SK-N-SH (cell line): ENCODE data around the gene LHFPL6. TPM values are rescaled to one million over a fixed set of nuclear protein-coding genes. Genes with fewer than 3 reads are reported as not detected.

Experiments
- CTCF ChIA-PET: fragments of 300-600, 350-600 bp; formaldehyde crosslinking; extraction: SDS; loops from one replicate; lab custom pipeline; 2021; lab: Yijun Ruan, JAX
- POLR2A ChIA-PET: fragments of 350-600 bp; sonication (Branson Sonifier 250); formaldehyde crosslinking; extraction: SDS; loops from one replicate; lab custom pipeline; 2020; ENCODE audit warnings: antibody characterized with exemption, inconsistent platforms; lab: Yijun Ruan, JAX
- DNase-seq: peaks from one replicate; pipeline ENCODE4 v3.0.0; 2012
- H2AFZ ChIP-seq: fragments of 200-600 bp; sonication (generic); 2 replicates; pipeline ENCODE4 v1.8.1; 2016; ENCODE audit warnings: antibody characterized with exemption, mild to moderate bottlenecking, low read depth
- H3F3A ChIP-seq: fragments of 200-600 bp; sonication (generic); replicated peaks from 2 replicates; pipeline ENCODE3; 2016; ENCODE audit warnings: antibody characterized with exemption, mild to moderate bottlenecking; ENCODE audit not compliant: insufficient read depth
- H3K27ac ChIP-seq, 2 experiments: fragments of 200-500 bp in 1 of 2; fragments of 200-600 bp in 1 of 2; sonication (Bioruptor generic) in 1 of 2; sonication (generic), shearing (Covaris generic) in 1 of 2; 2 replicates each; pipeline versions ENCODE4 v1.5.1 to v1.6.1; 2014 to 2016; ENCODE audit warnings: low read depth in 2 of 2, inconsistent platforms in 1 of 2, low read length in 1 of 2, mild to moderate bottlenecking in 1 of 2, mixed read lengths in 1 of 2
- H3K27me3 ChIP-seq: fragments of 200-600 bp; sonication (generic), shearing (Covaris generic); 2 replicates; pipeline ENCODE4 v1.6.1; 2016; ENCODE audit warnings: mixed run types; ENCODE audit not compliant: insufficient read depth
- H3K36me3 ChIP-seq, 2 experiments: fragments of 200-500 bp in 1 of 2; fragments of 200-600 bp in 1 of 2; sonication (Bioruptor generic) in 1 of 2; sonication (generic) in 1 of 2; replicated peaks in 1 of 2; 2 replicates each; pipeline versions ENCODE3 to v1.5.1; 2014 to 2016; ENCODE audit warnings: low read length in 1 of 2, mild to moderate bottlenecking in 1 of 2; ENCODE audit not compliant: insufficient read depth in 2 of 2, control insufficient read depth in 1 of 2
- H3K4me1 ChIP-seq, 2 experiments: fragments of 200-500 bp in 1 of 2; fragments of 200-600 bp in 1 of 2; sonication (Bioruptor generic) in 1 of 2; sonication (generic), shearing (Covaris generic) in 1 of 2; 2 replicates each; pipeline versions ENCODE4 v1.5.1 to v1.6.1; 2014 to 2016; ENCODE audit warnings: low read depth in 1 of 2, low read length in 1 of 2, mixed run types in 1 of 2; ENCODE audit not compliant: insufficient read depth in 2 of 2, control insufficient read depth in 1 of 2
- H3K4me2 ChIP-seq: fragments of 200-600 bp; sonication (generic), shearing (Covaris generic); 2 replicates; pipeline ENCODE4 v1.6.1; 2017; ENCODE audit warnings: mixed run types
- H3K4me3 ChIP-seq, 2 experiments: fragments of 200-500 bp in 1 of 2; fragments of 200-600 bp in 1 of 2; sonication (Bioruptor generic) in 1 of 2; sonication (generic), shearing (Covaris generic) in 1 of 2; 2 replicates each; pipeline versions ENCODE4 v1.5.1 to v1.8.1; 2014 to 2016; ENCODE audit warnings: low read depth in 2 of 2, inconsistent platforms in 1 of 2, low read length in 1 of 2, mild to moderate bottlenecking in 1 of 2, mixed read lengths in 1 of 2, moderate library complexity in 1 of 2
- H3K79me2 ChIP-seq: fragments of 200-600 bp; sonication (generic); 2 replicates; pipeline ENCODE4 v1.8.1; 2017; ENCODE audit warnings: mild to moderate bottlenecking; ENCODE audit not compliant: insufficient read depth
- H3K9ac ChIP-seq: fragments of 200-600 bp; sonication (generic); 2 replicates; pipeline ENCODE4 v1.6.1; 2017; ENCODE audit warnings: mixed run types
- H3K9me2 ChIP-seq: fragments of 200-600 bp; sonication (generic); 2 replicates; pipeline ENCODE4 v1.6.1; 2017; ENCODE audit warnings: mixed run types
- H3K9me3 ChIP-seq: fragments of 200-600 bp; sonication (generic); 2 replicates; pipeline ENCODE4 v1.6.1; 2017; ENCODE audit warnings: mixed run types, mild to moderate bottlenecking, moderate library complexity
- H4K20me1 ChIP-seq: fragments of 200-600 bp; sonication (generic); 2 replicates; pipeline ENCODE4 v1.6.1; 2017; ENCODE audit warnings: mild to moderate bottlenecking, mixed run types; ENCODE audit not compliant: insufficient read depth
- CHD2 ChIP-seq: fragments of 150-350 bp; IDR thresholded peaks from 2 replicates; pipeline ENCODE4 v1.6.1; 2018; ENCODE audit warnings: low read length; ENCODE audit not compliant: partially characterized antibody
- CTCF ChIP-seq: fragments of 200-600 bp; sonication (generic); IDR thresholded peaks from 2 replicates; pipeline ENCODE4 v1.6.1; 2017; ENCODE audit warnings: antibody characterized with exemption, mild to moderate bottlenecking, moderate library complexity
- ELF1 ChIP-seq: IDR thresholded peaks from 2 replicates; pipeline ENCODE4 v1.4.0; 2012
- EP300 ChIP-seq, 2 experiments: IDR thresholded peaks; 2 replicates each; pipeline versions ENCODE4 v1.4.0 to v1.6.1; 2012; ENCODE audit warnings: borderline replicate concordance in 1 of 2, low read depth in 1 of 2, low read length in 1 of 2
- FOSL2 ChIP-seq: IDR thresholded peaks from 2 replicates; pipeline ENCODE4 v1.4.0; 2012; ENCODE audit warnings: low read depth, mild to moderate bottlenecking, moderate library complexity, borderline replicate concordance
- FOXJ3 ChIP-seq: sonication (generic); formaldehyde crosslinking; IDR thresholded peaks from 2 replicates; pipeline ENCODE4 v1.5.1; 2020; ENCODE audit warnings: mild to moderate bottlenecking, missing genetic modification reagents
- GABPA ChIP-seq: IDR thresholded peaks from 2 replicates; pipeline ENCODE4 v1.4.0; 2012; ENCODE audit warnings: low read depth, mild to moderate bottlenecking
- GATA2 ChIP-seq: sonication (generic); formaldehyde crosslinking; IDR thresholded peaks from 2 replicates; pipeline ENCODE4 v1.5.0; 2020; ENCODE audit warnings: mild to moderate bottlenecking, missing genetic modification reagents
- MAX ChIP-seq: IDR thresholded peaks from 2 replicates; pipeline ENCODE4 v1.4.0; 2012; ENCODE audit warnings: low read depth
- MEF2A ChIP-seq: IDR thresholded peaks from 2 replicates; pipeline ENCODE4 v1.4.0; 2012; ENCODE audit warnings: low read depth, borderline replicate concordance
- MXI1 ChIP-seq: IDR thresholded peaks from 2 replicates; pipeline ENCODE4 v1.6.1; 2012; ENCODE audit warnings: mild to moderate bottlenecking, low read depth, low read length, improper control_type of control experiment
- NFIC ChIP-seq: IDR thresholded peaks from 2 replicates; pipeline ENCODE4 v1.4.0; 2012; ENCODE audit warnings: borderline replicate concordance
- NRF1 ChIP-seq: IDR thresholded peaks from 2 replicates; pipeline ENCODE4 v1.6.1; 2012; ENCODE audit warnings: low read depth, mild to moderate bottlenecking, low read length
- RAD21 ChIP-seq: IDR thresholded peaks from 2 replicates; pipeline ENCODE4 v1.6.1; 2012; ENCODE audit warnings: mild to moderate bottlenecking, low read length
- RCOR1 ChIP-seq: fragments of 150-350 bp; IDR thresholded peaks from 2 replicates; pipeline ENCODE4 v1.6.1; 2017; ENCODE audit warnings: antibody characterized with exemption, low read length
- RFX5 ChIP-seq: IDR thresholded peaks from 2 replicates; pipeline ENCODE4 v1.6.1; 2012; ENCODE audit warnings: mild to moderate bottlenecking, improper control_type of control experiment, low read length
- RXRA ChIP-seq: IDR thresholded peaks from 2 replicates; pipeline ENCODE4 v1.4.0; 2012; ENCODE audit warnings: low read depth, mild to moderate bottlenecking, borderline replicate concordance
- SIN3A ChIP-seq: IDR thresholded peaks from 2 replicates; pipeline ENCODE4 v1.6.1; 2012; ENCODE audit warnings: low read depth, mild to moderate bottlenecking, low read length, moderate library complexity, borderline replicate concordance
- SMC3 ChIP-seq: IDR thresholded peaks from 2 replicates; pipeline ENCODE4 v1.6.1; 2012; ENCODE audit warnings: low read depth, low read length, improper control_type of control experiment
- TCF12 ChIP-seq: IDR thresholded peaks from 2 replicates; pipeline ENCODE4 v1.4.0; 2012
- TEAD4 ChIP-seq: IDR thresholded peaks from 2 replicates; pipeline ENCODE4 v1.4.0; 2012; ENCODE audit warnings: mild to moderate bottlenecking, borderline replicate concordance; ENCODE audit not compliant: insufficient read depth
- USF1 ChIP-seq: IDR thresholded peaks from 2 replicates; pipeline ENCODE4 v1.4.0; 2012; ENCODE audit warnings: low read depth, borderline replicate concordance
- WGBS: methylation state at CpG from one replicate; pipeline ENCODE4 v1.1.6; 2017; ENCODE audit warnings: low lambda C conversion rate; 5-methylcytosine and 5-hydroxymethylcytosine counted together
- polyA plus RNA-seq, 3 experiments: library from polyadenylated mRNA; depleted of rRNA; stranded (reverse); fragments of >200 nt; gene quantifications; 2 replicates each; pipeline ENCODE4 v1.2.3, GENCODE V29; 2012
- TF ChIP-seq, protein P1 (sequence below): IDR thresholded peaks from 2 replicates; pipeline ENCODE4; 2012
- TF ChIP-seq, protein P2 (sequence below): fragments of 150-350 bp; IDR thresholded peaks from 2 replicates; pipeline ENCODE4 v1.6.1; 2016; ENCODE audit warnings: mild to moderate bottlenecking, low read depth, low read length

The LHFPL6 gene
- polyA plus RNA-seq, 1 of the 3 experiments (the other 2 are of a cell fraction): 22.2 TPM

GRCh38 chr13:39580881-39581575, 22.0 kb downstream of the LHFPL6 start:
- Histone ChIP-seq H3K27ac (no peak overlapping the region), H3K9me2 (no peaks in the 10 kb centered on the region), H3K4me2 (no peak overlapping the region), H3K9me3 (no peaks in the 10 kb centered on the region), H3K4me3 (no peak overlapping the region), H3F3A (no peaks in the 10 kb centered on the region), H2AFZ (no peak overlapping the region), H3K27me3 (no peaks in the 10 kb centered on the region), H3K36me3 (no peaks in the 10 kb centered on the region), H3K4me1 (no peaks in the 10 kb centered on the region; a peak in 1 of 4 replicates), H4K20me1 (no peaks in the 10 kb centered on the region), H3K9ac (no peak overlapping the region), H3K79me2 (no peaks in the 10 kb centered on the region)
- TF ChIP-seq SIN3A (no peak), EP300 (IDR thresholded peaks at IDR 0.05; ENCODE audit: borderline replicate concordance in 1 of 2, low read depth in 1 of 2, low read length in 1 of 2) (no peak), GATA2 (no peak), TEAD4 (no peak), MEF2A (no peak), MXI1 (no peak), NFIC (no peak), SMC3 (no peak), NRF1 (no peak), RFX5 (no peak), TCF12 (no peak), RAD21 (no peak)
- POLR2A ChIA-PET: no interaction called here
- WGBS: 69% methylated on average over 5 of the region's 5 CpGs
- no peak for DNase-seq
- CTCF ChIA-PET: no interaction called here

GRCh38 chr13:39578821-39579291, 24.1 kb downstream of the LHFPL6 start:
- no peaks in the 10 kb centered on the region; a peak in 1 of 4 replicates for H3K4me1 ChIP-seq
- no peak overlapping the region for H3K4me2 ChIP-seq
- no peaks in the 10 kb centered on the region for H4K20me1 ChIP-seq
- H3F3A ChIP-seq: no peaks in the 10 kb centered on the region
- H3K9me3 ChIP-seq: no peaks in the 10 kb centered on the region
- no peak overlapping the region for H3K9ac ChIP-seq
- TF ChIP-seq FOSL2: no peak
- TF ChIP-seq NFIC: no peak
- TF ChIP-seq, protein P1, sequence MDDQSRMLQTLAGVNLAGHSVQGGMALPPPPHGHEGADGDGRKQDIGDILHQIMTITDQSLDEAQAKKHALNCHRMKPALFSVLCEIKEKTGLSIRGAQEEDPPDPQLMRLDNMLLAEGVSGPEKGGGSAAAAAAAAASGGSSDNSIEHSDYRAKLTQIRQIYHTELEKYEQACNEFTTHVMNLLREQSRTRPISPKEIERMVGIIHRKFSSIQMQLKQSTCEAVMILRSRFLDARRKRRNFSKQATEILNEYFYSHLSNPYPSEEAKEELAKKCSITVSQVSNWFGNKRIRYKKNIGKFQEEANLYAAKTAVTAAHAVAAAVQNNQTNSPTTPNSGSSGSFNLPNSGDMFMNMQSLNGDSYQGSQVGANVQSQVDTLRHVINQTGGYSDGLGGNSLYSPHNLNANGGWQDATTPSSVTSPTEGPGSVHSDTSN: no peak
- TF ChIP-seq, protein P2, sequence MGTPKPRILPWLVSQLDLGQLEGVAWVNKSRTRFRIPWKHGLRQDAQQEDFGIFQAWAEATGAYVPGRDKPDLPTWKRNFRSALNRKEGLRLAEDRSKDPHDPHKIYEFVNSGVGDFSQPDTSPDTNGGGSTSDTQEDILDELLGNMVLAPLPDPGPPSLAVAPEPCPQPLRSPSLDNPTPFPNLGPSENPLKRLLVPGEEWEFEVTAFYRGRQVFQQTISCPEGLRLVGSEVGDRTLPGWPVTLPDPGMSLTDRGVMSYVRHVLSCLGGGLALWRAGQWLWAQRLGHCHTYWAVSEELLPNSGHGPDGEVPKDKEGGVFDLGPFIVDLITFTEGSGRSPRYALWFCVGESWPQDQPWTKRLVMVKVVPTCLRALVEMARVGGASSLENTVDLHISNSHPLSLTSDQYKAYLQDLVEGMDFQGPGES: no peak
- TF ChIP-seq FOXJ3 (CRISPR knock-in tag): no peak
- no peak for TF ChIP-seq GATA2
- no peak for TF ChIP-seq USF1
- TF ChIP-seq ELF1: no peak
- TF ChIP-seq CTCF: no peak
- TF ChIP-seq SMC3: no peak
- no peak for TF ChIP-seq GABPA
- TF ChIP-seq SIN3A: no peak
- TF ChIP-seq MAX: no peak
- TF ChIP-seq RCOR1: no peak
- no peak for TF ChIP-seq RFX5
- TF ChIP-seq CHD2: no peak
- TF ChIP-seq RXRA: no peak
- TF ChIP-seq NRF1: no peak
- TF ChIP-seq, all 33 proteins: peak for 0
- H3K4me3 ChIP-seq: no peak overlapping the region
- 86% methylated on average over 3 of the region's 3 CpGs for WGBS
- DNase-seq: no peak
- no peaks in the 10 kb centered on the region for H3K79me2 ChIP-seq
- no peaks in the 10 kb centered on the region for H3K9me2 ChIP-seq
- H3K36me3 ChIP-seq: no peaks in the 10 kb centered on the region
- no peaks in the 10 kb centered on the region for H3K27me3 ChIP-seq
- ChIA-PET POLR2A (no interaction called here), CTCF (no interaction called here)
- no peak overlapping the region for H3K27ac ChIP-seq
- H2AFZ ChIP-seq: no peak overlapping the region
